HG03457 (cell line): ENCODE data around the gene SRD5A3.
"Not testable (repeated sequence)": the region's sequence is repeated elsewhere in the genome, so short reads cannot be mapped to it uniquely, and the experiment has no call there.

Source experiments
- ATAC-seq: cut with Tn5 transposase; IDR thresholded peaks from one replicate; pipeline ENCODE4 v1.9.1; 2021; ENCODE audit warnings: moderate number of reproducible peaks; ENCODE audit not compliant: unreplicated experiment

Gene SRD5A3

GRCh38 chr4:55345054-55345453 is 988 bp upstream of the SRD5A3 start:
- ATAC-seq = no peak

- ATAC-seq = no peak
These were observed 811 bp downstream of the SRD5A3 start for GRCh38 chr4:55346851-55347255.

DNA sequence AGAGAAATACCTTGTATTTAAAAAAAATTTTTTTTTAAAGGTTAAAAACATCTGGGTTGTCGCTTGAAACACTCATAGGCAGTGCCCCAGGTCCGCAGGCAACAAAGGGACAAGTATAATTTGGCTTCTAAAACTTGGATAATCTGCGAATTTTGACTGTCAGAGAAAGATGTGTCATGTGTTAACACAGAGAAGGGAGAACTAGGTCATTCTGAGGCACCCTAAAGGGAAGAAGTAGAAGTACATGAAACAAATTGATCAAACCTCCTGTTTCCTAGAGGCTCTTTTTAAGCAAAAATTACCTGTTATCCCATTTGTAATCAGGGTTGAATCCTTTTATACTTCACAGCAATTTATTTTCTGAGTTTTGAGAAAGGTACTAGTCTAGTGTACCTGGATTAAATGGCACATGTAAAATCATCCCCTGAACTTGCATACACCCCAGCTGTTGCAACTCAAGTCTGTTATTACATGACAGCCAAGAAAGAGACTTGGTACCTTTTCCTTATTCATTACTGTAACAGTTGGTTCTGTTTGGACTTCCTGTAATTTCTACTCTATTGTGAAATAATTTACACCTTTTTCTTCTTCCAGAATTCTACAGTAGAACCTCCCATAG is 1.7 kb downstream of the SRD5A3 start:
- ATAC-seq = no peak

DNA sequence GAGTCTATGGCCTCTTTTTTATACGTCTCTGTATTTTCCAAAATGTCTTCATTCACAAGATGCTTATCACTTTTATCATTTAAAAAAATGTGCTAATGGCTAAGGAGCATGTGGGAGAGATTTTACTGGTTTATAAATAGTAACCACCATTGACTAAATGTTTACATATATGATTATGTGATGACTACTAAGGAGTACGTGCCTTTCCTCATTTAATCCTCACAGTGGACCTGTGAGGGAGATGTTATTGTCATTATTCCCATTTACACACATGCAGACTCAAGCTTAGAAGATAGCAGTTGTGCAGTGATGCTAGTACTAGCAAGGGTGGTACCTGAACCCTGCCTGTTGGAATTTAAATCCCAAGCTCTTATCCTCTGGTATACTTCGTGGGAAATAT is 2.4 kb downstream of the SRD5A3 start:
- ATAC-seq = no peak

GRCh38 chr4:55350870-55351269 is 4.8 kb downstream of the SRD5A3 start:
- not testable (repeated sequence) for ATAC-seq

DNA sequence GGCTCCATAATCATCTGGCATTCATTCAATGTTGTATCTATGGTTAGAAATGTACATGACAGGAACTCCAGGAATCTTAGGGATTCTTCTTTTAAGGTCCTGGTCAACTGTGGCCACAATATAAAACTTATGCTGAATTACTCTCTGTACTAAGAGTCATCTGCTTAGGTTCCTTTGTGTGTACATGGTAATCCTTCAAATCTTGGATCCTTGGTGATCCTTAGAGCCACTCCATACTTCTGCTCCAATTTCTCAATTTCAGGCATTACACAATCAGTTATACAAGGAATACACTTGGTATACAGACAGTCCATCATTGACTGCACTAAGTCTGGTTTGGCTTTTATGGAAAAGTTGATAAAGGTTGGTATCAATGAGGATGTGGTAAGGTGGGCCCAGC is 5.8 kb downstream of the SRD5A3 start:
- no peak for ATAC-seq

GRCh38 chr4:55352726-55353125 is 6.7 kb downstream of the SRD5A3 start:
- ATAC-seq = no peak

DNA sequence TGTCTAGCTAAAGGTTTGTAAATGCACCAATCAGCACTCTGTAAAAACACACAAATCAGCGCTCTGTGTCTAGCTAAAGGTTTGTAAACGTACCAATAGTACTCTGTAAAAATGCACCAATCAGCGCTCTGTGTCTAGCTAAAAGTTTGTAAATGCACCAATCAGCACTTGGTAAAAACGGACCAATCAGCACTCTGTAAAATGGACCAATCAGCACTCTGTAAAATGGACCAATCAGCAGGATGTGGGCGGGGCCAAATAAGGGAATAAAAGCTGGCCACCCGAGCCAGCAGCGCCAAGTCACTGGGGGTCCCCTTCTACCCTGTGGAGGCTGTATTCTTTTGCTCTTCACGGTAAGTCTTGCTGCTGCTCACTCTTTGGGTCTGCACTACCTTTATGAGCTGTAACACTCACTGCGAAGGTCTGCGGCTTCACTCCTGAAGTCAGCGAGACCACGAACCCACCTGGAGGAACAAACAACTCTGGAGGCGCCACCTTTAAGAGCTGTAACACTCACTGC is 7.2 kb downstream of the SRD5A3 start:
- ATAC-seq = not testable (repeated sequence)

- ATAC-seq = no peak
These were observed 8.6 kb downstream of the SRD5A3 start for GRCh38 chr4:55354648-55355047.

- ATAC-seq = no peak
These were observed 9.5 kb downstream of the SRD5A3 start for GRCh38 chr4:55355555-55355954.

- ATAC-seq = no peak
These were observed 11.0 kb downstream of the SRD5A3 start for GRCh38 chr4:55356991-55357461.

DNA sequence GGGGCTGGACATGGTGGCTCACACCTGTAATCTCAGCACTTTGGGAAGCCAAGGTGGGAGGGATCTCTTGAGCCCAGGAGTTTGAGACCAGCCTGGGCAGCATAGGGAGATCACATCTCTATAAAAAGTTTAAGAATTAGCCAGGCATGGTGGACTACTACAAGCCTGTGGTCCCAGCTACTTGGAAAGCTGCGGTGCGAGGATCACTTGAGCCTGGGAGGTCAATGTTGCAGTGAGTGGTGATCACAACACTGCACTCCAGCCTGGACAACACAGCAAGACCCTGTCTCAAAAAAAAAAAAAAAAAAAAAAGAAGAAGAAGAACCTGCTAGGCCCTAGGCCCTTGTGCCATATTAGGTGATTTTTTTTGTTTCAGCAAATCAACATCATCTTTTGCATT is 12.2 kb downstream of the SRD5A3 start:
- ATAC-seq = peak; percentile 11

- peak; percentile 75 for ATAC-seq
These were observed 12.6 kb downstream of the SRD5A3 start for GRCh38 chr4:55358668-55359067.

DNA sequence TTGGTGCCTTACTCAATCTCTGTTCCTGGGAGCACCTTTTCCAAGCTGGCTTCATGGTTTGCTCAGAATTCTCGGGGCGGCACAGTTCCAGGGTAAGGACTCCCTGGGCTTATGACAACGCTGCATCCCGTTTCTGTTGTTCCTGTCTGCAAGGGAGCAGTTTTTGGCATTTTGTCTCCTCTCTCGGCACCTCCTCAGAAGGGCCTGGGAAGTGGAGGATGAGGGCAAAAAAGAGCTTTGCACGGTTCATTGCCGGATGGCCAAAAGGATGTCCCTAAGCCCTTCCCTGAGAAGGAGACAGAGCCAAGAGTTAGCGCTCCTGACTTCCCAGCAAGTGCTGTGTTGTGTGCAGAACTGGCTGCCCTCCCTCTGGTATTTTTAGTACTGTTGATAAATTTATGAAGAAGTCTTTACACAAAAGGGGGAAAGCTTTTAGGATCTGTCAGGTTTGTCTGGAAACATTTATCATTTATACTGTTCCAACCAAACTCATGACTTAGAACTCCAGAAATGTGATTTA is 13.4 kb downstream of the SRD5A3 start:
- ATAC-seq = no peak

DNA sequence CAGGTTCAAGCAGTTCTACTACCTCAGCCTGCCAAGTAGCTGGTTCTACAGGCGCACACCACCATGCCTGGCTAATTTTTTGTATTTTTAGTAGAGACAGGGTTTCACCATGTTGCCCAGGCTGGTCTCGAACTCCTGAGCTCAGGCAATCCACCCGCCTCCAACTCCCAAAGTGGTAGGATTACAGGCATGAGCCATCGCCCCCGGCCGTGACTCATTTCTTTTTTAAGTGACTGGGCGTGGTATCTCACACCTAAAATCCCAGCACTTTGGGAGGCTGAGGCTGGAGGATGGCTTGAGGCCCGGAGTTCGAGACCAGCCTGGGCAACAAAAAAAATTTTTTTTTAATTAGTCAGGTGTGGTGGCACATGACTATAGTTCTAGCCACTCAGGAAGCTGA is 16.9 kb downstream of the SRD5A3 start:
- not testable (repeated sequence) for ATAC-seq

DNA sequence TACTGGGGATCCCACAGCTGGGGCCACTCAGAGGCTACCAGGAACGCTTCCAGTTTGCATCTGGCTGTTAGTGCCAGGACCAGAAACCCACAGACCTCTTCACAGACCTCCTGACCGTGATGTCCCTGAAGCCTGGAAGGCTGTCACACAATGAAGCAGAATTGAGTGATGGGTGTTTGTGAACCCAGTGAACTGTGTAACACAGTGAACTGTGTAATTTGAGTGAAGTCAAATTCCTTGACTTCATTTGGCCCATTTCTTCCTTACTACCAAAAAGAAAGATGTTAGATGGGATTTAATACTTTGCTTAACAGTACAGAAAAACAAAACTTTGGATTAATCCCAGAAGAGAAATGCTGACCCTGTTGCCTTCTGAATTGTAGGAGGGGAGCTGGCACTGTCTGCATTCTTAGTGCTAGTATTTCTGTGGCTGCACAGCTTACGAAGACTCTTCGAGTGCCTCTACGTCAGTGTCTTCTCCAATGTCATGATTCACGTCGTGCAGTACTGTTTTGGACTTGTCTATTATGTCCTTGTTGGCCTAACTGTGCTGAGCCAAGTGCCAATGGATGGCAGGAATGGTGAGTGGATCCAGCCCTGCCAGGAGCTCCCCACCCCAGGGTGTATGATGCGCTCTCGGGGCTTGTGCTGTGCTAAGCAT is 17.8 kb downstream of the SRD5A3 start:
- ATAC-seq = no peak

- ATAC-seq = no peak
These were observed 18.8 kb downstream of the SRD5A3 start for GRCh38 chr4:55364691-55365344.

- ATAC-seq = no peak
These were observed 19.3 kb downstream of the SRD5A3 start for GRCh38 chr4:55365345-55365728.

DNA sequence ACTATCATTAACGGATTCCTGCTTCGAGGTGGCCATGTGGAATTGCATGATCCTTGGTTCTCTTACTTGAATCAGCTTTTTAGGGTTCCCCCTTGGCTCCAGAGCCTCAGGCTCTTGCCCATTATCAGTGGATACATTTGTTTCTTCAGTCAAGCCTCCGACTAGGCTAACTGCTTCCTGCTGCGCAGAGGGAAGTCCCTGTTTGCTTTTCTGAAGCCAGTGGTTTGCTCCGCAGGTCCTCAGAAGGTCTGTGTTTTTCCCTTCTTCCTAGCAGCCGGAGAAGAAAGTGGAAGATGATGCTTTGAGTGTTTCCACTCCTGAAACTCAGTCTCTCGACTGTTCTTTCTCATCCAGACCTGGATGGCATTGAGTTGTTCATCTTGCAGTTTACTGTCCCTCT is 20.6 kb downstream of the SRD5A3 start:
- no peak for ATAC-seq

DNA sequence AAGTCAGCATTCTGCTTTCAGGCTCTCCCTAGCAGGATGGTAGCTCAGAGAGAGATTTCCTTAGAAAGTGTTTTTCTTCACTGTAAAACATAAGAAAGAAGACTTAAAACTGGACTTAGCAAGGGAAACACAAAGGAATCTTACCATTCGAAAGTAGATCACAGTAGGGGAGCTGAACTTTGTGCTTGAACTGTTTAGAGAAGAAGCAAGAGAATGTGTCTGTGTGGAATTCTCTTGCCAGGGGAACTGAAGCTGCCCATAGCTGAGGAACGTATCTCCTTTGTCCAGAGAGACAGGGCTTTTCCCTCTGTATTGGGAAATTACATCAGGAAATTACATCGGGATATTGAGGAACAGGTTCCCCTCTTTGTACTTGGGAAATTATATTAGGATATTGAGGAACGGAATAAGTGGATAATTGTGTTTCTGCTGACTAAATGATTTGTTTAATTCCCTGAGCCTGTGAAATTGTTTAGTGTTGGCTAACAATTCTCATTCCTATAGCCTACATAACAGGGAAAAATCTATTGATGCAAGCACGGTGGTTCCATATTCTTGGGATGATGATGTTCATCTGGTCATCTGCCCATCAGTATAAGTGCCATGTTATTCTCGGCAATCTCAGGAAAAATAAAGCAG is 21.2 kb downstream of the SRD5A3 start:
- no peak for ATAC-seq

DNA sequence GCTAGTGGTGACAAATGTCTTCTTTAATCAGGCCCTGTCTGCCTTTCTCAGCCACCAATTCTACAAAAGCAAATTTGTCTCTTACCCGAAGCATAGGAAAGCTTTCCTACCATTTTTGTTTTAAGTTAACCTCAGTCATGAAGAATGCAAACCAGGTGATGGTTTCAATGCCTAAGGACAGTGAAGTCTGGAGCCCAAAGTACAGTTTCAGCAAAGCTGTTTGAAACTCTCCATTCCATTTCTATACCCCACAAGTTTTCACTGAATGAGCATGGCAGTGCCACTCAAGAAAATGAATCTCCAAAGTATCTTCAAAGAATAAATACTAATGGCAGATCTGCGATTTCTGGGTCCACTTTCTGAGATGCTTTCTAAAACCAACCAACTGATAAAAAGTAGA is 23.9 kb downstream of the SRD5A3 start:
- ATAC-seq = no peak
